Breast epithelium (tissue), 4 donors: ENCODE measurements around the gene CPED1. TPM values are rescaled to one million over a fixed set of nuclear protein-coding genes. Genes with fewer than 3 reads are reported as not detected.

ENCODE experiments used
- DNase-seq, 2 donors: peaks; one replicate each; pipeline ENCODE4 v3.0.0-alpha.2; 2019; ENCODE audit warnings: low spot score in 2 of 2
- H3K27ac ChIP-seq, 2 donors: fragments of 200-600 bp; sonication (generic) in 1 of 2; one replicate each; pipeline ENCODE4 v1.5.1; 2016 to 2019; ENCODE audit warnings: mild to moderate bottlenecking in 1 of 2
- H3K27me3 ChIP-seq, 2 donors: fragments of 200-600 bp; sonication (generic) in 1 of 2; one replicate each; pipeline versions ENCODE4 v1.5.1 to v1.6.0; 2017 to 2019; ENCODE audit warnings: control low read depth in 1 of 2, mild to moderate bottlenecking in 1 of 2
- H3K36me3 ChIP-seq: fragments of 200-600 bp; one replicate; pipeline ENCODE4 v1.5.1; 2019
- H3K4me1 ChIP-seq, 2 donors: fragments of 200-600 bp; sonication (generic); one replicate each; pipeline ENCODE4 v1.5.1; 2016 to 2019; ENCODE audit warnings: control low read depth in 1 of 2
- H3K4me3 ChIP-seq, 3 donors: fragments of 200-600 bp; sonication (generic); 1 replicate in 2 of 3; 2 replicates in 1 of 3; pipeline ENCODE4 v1.5.1; 2016 to 2019; ENCODE audit warnings: mild to moderate bottlenecking in 3 of 3, moderate library complexity in 2 of 3
- H3K9me3 ChIP-seq, 2 donors: fragments of 200-600 bp; sonication (generic) in 1 of 2; one replicate each; pipeline ENCODE4 v1.5.1; 2016 to 2019; ENCODE audit warnings: control low read depth in 1 of 2
- CTCF ChIP-seq, 3 donors: fragments of 450-650 bp; IDR thresholded peaks; one replicate each; pipeline ENCODE4 v1.5.1; 2016 to 2017; ENCODE audit warnings: antibody characterized with exemption in 3 of 3, mild to moderate bottlenecking in 3 of 3, moderate library complexity in 3 of 3
- POLR2A ChIP-seq: fragments of 450-650 bp; IDR thresholded peaks from one replicate; pipeline ENCODE4 v1.6.1; 2016; ENCODE audit warnings: antibody characterized with exemption, mild to moderate bottlenecking, moderate library complexity
- POLR2AphosphoS5 ChIP-seq, 3 donors: sonication (generic); formaldehyde crosslinking; IDR thresholded peaks; one replicate each; pipeline ENCODE4 v1.6.1; 2017; ENCODE audit warnings: antibody characterized with exemption in 3 of 3
- intact Hi-C: fragments of 100-400 bp; cut with DNase I; formaldehyde crosslinking; loops from one replicate; pipeline ENCODE4 v1.15.1; 2023; ENCODE audit warnings: low total_unique reads
- total RNA-seq, 3 donors: library from RNA; depleted of rRNA; stranded (reverse); fragments of >200 nt; gene quantifications; one replicate each; pipeline ENCODE4 v1.1.0, GENCODE V29; 2016

CPED1 gene
- total RNA-seq, 3 donors from 2014 or later: 14.3 to 29.3 (median 15.4) TPM

- TF ChIP-seq CTCF (IDR thresholded peaks at IDR 0.05) (no peak), POLR2A (no peak), POLR2AphosphoS5 (IDR thresholded peaks at IDR 0.05) (no peak)
- H3K4me3 ChIP-seq: no peak overlapping the region
- no peak for DNase-seq
- intact Hi-C loops: no loop called here
- no peaks in the 10 kb centered on the region for H3K9me3 ChIP-seq
- no peak overlapping the region for H3K27ac ChIP-seq
- H3K36me3 ChIP-seq: no peaks in the 10 kb centered on the region
- no peaks in the 10 kb centered on the region for H3K4me1 ChIP-seq
- H3K27me3 ChIP-seq: no peaks in the 10 kb centered on the region
Measured at GRCh38 chr7:121008816-121009215, 20.3 kb downstream of the CPED1 start.

GRCh38 chr7:121011401-121011800, 22.9 kb downstream of the CPED1 start:
- intact Hi-C loops: no loop called here
- no peaks in the 10 kb centered on the region for H3K9me3 ChIP-seq
- H3K36me3 ChIP-seq: no peaks in the 10 kb centered on the region
- H3K4me3 ChIP-seq: no peak overlapping the region
- TF ChIP-seq CTCF (IDR thresholded peaks at IDR 0.05): no peak
- no peak for TF ChIP-seq POLR2A
- no peak for TF ChIP-seq POLR2AphosphoS5 (IDR thresholded peaks at IDR 0.05)
- H3K27ac ChIP-seq: no peak overlapping the region
- H3K27me3 ChIP-seq: no peaks in the 10 kb centered on the region
- no peaks in the 10 kb centered on the region for H3K4me1 ChIP-seq
- DNase-seq: no peak

GRCh38 chr7:121012170-121012874, 23.8 kb downstream of the CPED1 start:
- H3K4me1 ChIP-seq: no peaks in the 10 kb centered on the region
- no peak overlapping the region for H3K4me3 ChIP-seq
- no peaks in the 10 kb centered on the region for H3K27me3 ChIP-seq
- intact Hi-C loops: no loop called here
- TF ChIP-seq POLR2A (no peak), CTCF (IDR thresholded peaks at IDR 0.05) (no peak), POLR2AphosphoS5 (IDR thresholded peaks at IDR 0.05) (no peak)
- no peaks in the 10 kb centered on the region for H3K36me3 ChIP-seq
- H3K27ac ChIP-seq: no peak overlapping the region
- no peaks in the 10 kb centered on the region for H3K9me3 ChIP-seq
- DNase-seq: no peak

- Histone ChIP-seq H3K9me3 (no peaks in the 10 kb centered on the region), H3K27ac (no peak overlapping the region), H3K36me3 (no peaks in the 10 kb centered on the region), H3K4me1 (no peaks in the 10 kb centered on the region), H3K27me3 (no peaks in the 10 kb centered on the region), H3K4me3 (no peak overlapping the region)
- TF ChIP-seq POLR2A (no peak), POLR2AphosphoS5 (IDR thresholded peaks at IDR 0.05) (no peak)
- intact Hi-C loops: no loop called here
- no peak for DNase-seq
Measured at GRCh38 chr7:121012919-121013318, 24.4 kb downstream of the CPED1 start.

DNA sequence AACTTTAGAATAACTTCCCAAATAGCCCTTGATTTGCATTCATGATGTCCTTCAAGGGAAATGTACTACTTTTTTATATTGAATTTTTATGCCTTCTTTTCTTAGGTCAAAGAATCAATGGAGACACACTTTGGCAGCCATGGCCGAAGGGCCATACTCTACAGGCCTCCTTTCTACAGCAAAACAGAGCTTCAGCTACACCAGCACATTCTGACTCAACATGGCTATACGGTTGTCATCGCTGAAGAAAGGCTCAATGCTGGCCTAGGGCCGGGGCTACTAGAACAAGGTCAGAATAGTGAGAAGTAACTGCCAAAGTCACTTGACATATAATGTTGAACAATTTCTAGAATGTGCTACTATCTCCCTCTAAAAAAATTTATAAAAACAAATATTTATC, 27.0 kb downstream of the CPED1 start:
- Histone ChIP-seq H3K4me1 (no peaks in the 10 kb centered on the region), H3K36me3 (no peaks in the 10 kb centered on the region), H3K27ac (no peak overlapping the region), H3K9me3 (no peaks in the 10 kb centered on the region), H3K4me3 (no peak overlapping the region), H3K27me3 (no peaks in the 10 kb centered on the region)
- intact Hi-C loops: no loop called here
- TF ChIP-seq POLR2A: no peak
- no peak for TF ChIP-seq CTCF (IDR thresholded peaks at IDR 0.05)
- no peak for TF ChIP-seq POLR2AphosphoS5 (IDR thresholded peaks at IDR 0.05)
- no peak for DNase-seq
